Activated CD8-positive, alpha-beta T cell treated with anti-CD3 and anti-CD28 coated beads, Interleukin-2, amount 10 ng/mL, durations not matched to agents 7 days and 5 days (primary cell): ENCODE measurements around the gene ATP8B3. TPM values are rescaled to one million over a fixed set of nuclear protein-coding genes. Genes with fewer than 3 reads are reported as not detected.
"Not testable (repeated sequence)": the region's sequence is repeated elsewhere in the genome, so short reads cannot be mapped to it uniquely, and the experiment has no call there.

Experiments
- ATAC-seq: fragments of 150-1000 bp; cut with Tn5 transposase; one replicate; pipeline ENCODE4 v1.10.0; 2021; ENCODE audit warnings: moderate library complexity
- CTCF ChIA-PET: fragments of 350-600 bp; sonication (Branson Sonifier 250); formaldehyde crosslinking; loops from one replicate; lab custom pipeline; 2021; ENCODE audit warnings: antibody characterized with exemption; lab: Charles Lee
- POLR2A ChIA-PET: fragments of 350-600 bp; sonication (Branson Sonifier 250); formaldehyde crosslinking; loops from one replicate; lab custom pipeline; 2021; ENCODE audit warnings: antibody characterized with exemption; lab: Charles Lee
- DNase-seq: peaks from one replicate; pipeline ENCODE4 v3.0.0-alpha.2; 2020
- H3K27ac Mint-ChIP-seq: one replicate; pipeline ENCODE4 v1.8.0; 2021; ENCODE audit warnings: mild to moderate bottlenecking, mixed read lengths
- H3K27me3 Mint-ChIP-seq: one replicate; pipeline ENCODE4 v1.8.0; 2021; ENCODE audit warnings: low read depth, mixed read lengths
- H3K36me3 Mint-ChIP-seq: one replicate; pipeline ENCODE4 v1.8.0; 2021; ENCODE audit warnings: low read depth, mixed read lengths
- H3K4me1 Mint-ChIP-seq: one replicate; pipeline ENCODE4 v1.8.0; 2021; ENCODE audit warnings: low read depth, mixed read lengths
- H3K4me3 Mint-ChIP-seq: one replicate; pipeline ENCODE4 v1.8.0; 2021; ENCODE audit warnings: mild to moderate bottlenecking, mixed read lengths
- H3K9me3 Mint-ChIP-seq: one replicate; pipeline ENCODE4 v1.8.0; 2022; ENCODE audit warnings: mixed read lengths; ENCODE audit not compliant: insufficient read depth
- total RNA-seq, 2 experiments: library from RNA; stranded (reverse); gene quantifications; one replicate each; pipeline ENCODE4 v1.2.3, GENCODE V29; 2021

Gene ATP8B3
- total RNA-seq, 2 experiments from 2014 or later: 20.2 to 27.8 TPM

GRCh38 chr19:1760786-1761527, 51.1 kb downstream of the ATP8B3 start:
- H3K36me3 Mint-ChIP-seq, CTCF ChIA-PET, POLR2A ChIA-PET, ATAC-seq, H3K9me3 Mint-ChIP-seq, H3K4me1 Mint-ChIP-seq, DNase-seq, H3K4me3 Mint-ChIP-seq, H3K27ac Mint-ChIP-seq: not testable (repeated sequence)
- H3K27me3 Mint-ChIP-seq: peaks cover 80% of the 10 kb centered on the region

- POLR2A ChIA-PET: interaction anchor here (0.6 kb wide), 1 partner anchor 51 kb away, joined by 3 read pairs; no protein-coding TSS in a partner anchor
- no peak overlapping the region for H3K4me3 Mint-ChIP-seq
- peaks cover 75% of the 10 kb centered on the region for H3K27me3 Mint-ChIP-seq
- no peak overlapping the region for H3K27ac Mint-ChIP-seq
- H3K36me3 Mint-ChIP-seq: peaks cover 2% of the 10 kb centered on the region
- CTCF ChIA-PET: no interaction called here
- peaks cover 6% of the 10 kb centered on the region for H3K4me1 Mint-ChIP-seq
- ATAC-seq: no peak
- no peak for DNase-seq
- H3K9me3 Mint-ChIP-seq: no peaks in the 10 kb centered on the region
Observed at GRCh38 chr19:1760020-1760419, 52.1 kb downstream of the ATP8B3 start.

GRCh38 chr19:1758959-1759903, 52.8 kb downstream of the ATP8B3 start:
- peaks cover 7% of the 10 kb centered on the region for H3K4me1 Mint-ChIP-seq
- DNase-seq (no peak), ATAC-seq (no peak)
- ChIA-PET CTCF (no interaction called here), POLR2A (no interaction called here)
- no peak overlapping the region for H3K4me3 Mint-ChIP-seq
- H3K9me3 Mint-ChIP-seq: no peaks in the 10 kb centered on the region
- no peak overlapping the region for H3K27ac Mint-ChIP-seq
- H3K36me3 Mint-ChIP-seq: peaks cover 2% of the 10 kb centered on the region
- peaks cover 71% of the 10 kb centered on the region for H3K27me3 Mint-ChIP-seq

- POLR2A ChIA-PET: no interaction called here
- Mint-ChIP-seq H3K4me3 (no peak overlapping the region), H3K27me3 (peaks cover 61% of the 10 kb centered on the region), H3K4me1 (peaks cover 7% of the 10 kb centered on the region), H3K27ac (no peak overlapping the region), H3K9me3 (no peaks in the 10 kb centered on the region), H3K36me3 (peaks cover 2% of the 10 kb centered on the region)
- no peak for ATAC-seq
- no peak for DNase-seq
- CTCF ChIA-PET: no interaction called here
Observed at GRCh38 chr19:1758231-1758577, 53.9 kb downstream of the ATP8B3 start.

GRCh38 chr19:1757468-1758230, 54.4 kb downstream of the ATP8B3 start:
- peaks cover 60% of the 10 kb centered on the region for H3K27me3 Mint-ChIP-seq
- ChIA-PET CTCF (interaction anchor here (1.5 kb wide), 1 partner anchor 23 kb away, joined by 3 read pairs; no protein-coding TSS in a partner anchor), POLR2A (no interaction called here)
- H3K4me1 Mint-ChIP-seq: peaks cover 7% of the 10 kb centered on the region
- H3K4me3 Mint-ChIP-seq: no peak overlapping the region
- H3K9me3 Mint-ChIP-seq: no peaks in the 10 kb centered on the region
- ATAC-seq: no peak
- no peak for DNase-seq
- no peak overlapping the region for H3K27ac Mint-ChIP-seq
- peaks cover 2% of the 10 kb centered on the region for H3K36me3 Mint-ChIP-seq

GRCh38 chr19:1756705-1757465, 55.2 kb downstream of the ATP8B3 start:
- ATAC-seq (no peak), DNase-seq (no peak)
- ChIA-PET CTCF (interaction anchor here (1.5 kb wide), 1 partner anchor 24 kb away, joined by 3 read pairs; no protein-coding TSS in a partner anchor), POLR2A (no interaction called here)
- H3K4me1 Mint-ChIP-seq: peaks cover 7% of the 10 kb centered on the region
- H3K9me3 Mint-ChIP-seq: no peaks in the 10 kb centered on the region
- peak overlapping the region; percentile 57 for H3K27ac Mint-ChIP-seq
- peaks cover 65% of the 10 kb centered on the region for H3K27me3 Mint-ChIP-seq
- H3K36me3 Mint-ChIP-seq: peaks cover 2% of the 10 kb centered on the region
- H3K4me3 Mint-ChIP-seq: no peak overlapping the region

- Mint-ChIP-seq H3K9me3 (no peaks in the 10 kb centered on the region), H3K36me3 (peaks cover 2% of the 10 kb centered on the region), H3K27me3 (peaks cover 65% of the 10 kb centered on the region), H3K4me3 (no peak overlapping the region), H3K4me1 (peaks cover 5% of the 10 kb centered on the region), H3K27ac (peak overlapping the region; percentile 68)
- no peak for DNase-seq
- ATAC-seq: no peak
- CTCF ChIA-PET: interaction anchor here (1.5 kb wide), 1 partner anchor 24 kb away, joined by 3 read pairs; no protein-coding TSS in a partner anchor
- POLR2A ChIA-PET: no interaction called here
Observed at GRCh38 chr19:1756264-1756663, 55.8 kb downstream of the ATP8B3 start.

- CTCF ChIA-PET: interaction anchor here (1.5 kb wide), 1 partner anchor 25 kb away, joined by 3 read pairs; no protein-coding TSS in a partner anchor
- Mint-ChIP-seq H3K4me3 (no peak overlapping the region), H3K9me3 (no peaks in the 10 kb centered on the region), H3K27ac (peak overlapping the region; percentile 51), H3K27me3 (peaks cover 65% of the 10 kb centered on the region), H3K36me3 (peaks cover 2% of the 10 kb centered on the region), H3K4me1 (peaks cover 5% of the 10 kb centered on the region)
- no peak for DNase-seq
- ATAC-seq: no peak
- POLR2A ChIA-PET: no interaction called here
Observed at GRCh38 chr19:1755467-1756171, 56.5 kb downstream of the ATP8B3 start.

- ATAC-seq (peak; percentile 17), DNase-seq (peak; percentile 60)
- Mint-ChIP-seq H3K27ac (peak overlapping the region; percentile 77), H3K36me3 (peaks cover 2% of the 10 kb centered on the region), H3K27me3 (peaks cover 64% of the 10 kb centered on the region), H3K9me3 (no peaks in the 10 kb centered on the region), H3K4me3 (no peak overlapping the region), H3K4me1 (peaks cover 10% of the 10 kb centered on the region)
- CTCF ChIA-PET: no interaction called here
- POLR2A ChIA-PET: no interaction called here
Observed at GRCh38 chr19:1754636-1755466, 57.2 kb downstream of the ATP8B3 start.
